KOPT-K1 (cell line): Measurements from ENCODE around the gene CCDC200.
"Not testable (repeated sequence)": the region's sequence is repeated elsewhere in the genome, so short reads cannot be mapped to it uniquely, and the experiment has no call there.

ENCODE experiments used
- H3K27ac ChIP-seq: fragments of 200-600 bp; sonication (generic); 2 replicates; pipeline ENCODE4 v1.5.1; 2016; ENCODE audit warnings: antibody characterized with exemption, mild to moderate bottlenecking, low read depth, low read length; ENCODE audit not compliant: poor library complexity, severe bottlenecking
- H3K36me3 ChIP-seq: fragments of 200-600 bp; sonication (generic); 2 replicates; pipeline ENCODE4 v1.5.1; 2017; ENCODE audit warnings: antibody characterized with exemption, mild to moderate bottlenecking, low read length, moderate library complexity; ENCODE audit not compliant: insufficient read depth
- H3K9me3 ChIP-seq: fragments of 200-600 bp; sonication (generic); 2 replicates; pipeline ENCODE4 v1.5.1; 2017; ENCODE audit warnings: antibody characterized with exemption, low read length, mild to moderate bottlenecking; ENCODE audit not compliant: insufficient read depth, poor library complexity, severe bottlenecking

Gene CCDC200

GRCh38 chr17:43200127-43200526 lies 28.3 kb downstream of the CCDC200 start:
- peaks cover 91% of the 10 kb centered on the region for H3K36me3 ChIP-seq
- no peaks in the 10 kb centered on the region for H3K9me3 ChIP-seq
- no peak overlapping the region for H3K27ac ChIP-seq

DNA sequence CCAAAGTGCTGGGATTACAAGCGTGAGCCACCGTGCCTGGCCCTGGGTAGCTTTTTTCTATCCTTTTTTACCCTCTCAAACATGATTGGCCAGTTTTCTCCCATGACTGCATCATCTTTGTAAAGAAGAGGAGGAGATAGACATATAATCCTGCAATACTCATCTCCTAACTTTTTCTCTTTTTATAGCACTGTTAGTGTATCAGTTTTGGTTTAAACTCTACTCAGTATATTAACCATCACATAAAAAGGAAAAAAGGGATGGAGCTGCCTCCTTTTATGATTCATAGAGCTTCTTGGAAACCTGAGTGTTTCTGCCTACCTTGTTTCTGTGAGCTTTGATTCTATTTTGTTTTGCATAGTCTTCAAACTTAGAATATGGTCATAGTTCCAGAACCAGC lies 28.8 kb downstream of the CCDC200 start:
- Histone ChIP-seq H3K36me3 (peaks cover 96% of the 10 kb centered on the region), H3K9me3 (no peaks in the 10 kb centered on the region), H3K27ac (no peak overlapping the region)

GRCh38 chr17:43193251-43193650 lies 35.2 kb downstream of the CCDC200 start:
- H3K27ac ChIP-seq: no peak overlapping the region
- peaks cover 92% of the 10 kb centered on the region for H3K36me3 ChIP-seq
- H3K9me3 ChIP-seq: no peaks in the 10 kb centered on the region

DNA sequence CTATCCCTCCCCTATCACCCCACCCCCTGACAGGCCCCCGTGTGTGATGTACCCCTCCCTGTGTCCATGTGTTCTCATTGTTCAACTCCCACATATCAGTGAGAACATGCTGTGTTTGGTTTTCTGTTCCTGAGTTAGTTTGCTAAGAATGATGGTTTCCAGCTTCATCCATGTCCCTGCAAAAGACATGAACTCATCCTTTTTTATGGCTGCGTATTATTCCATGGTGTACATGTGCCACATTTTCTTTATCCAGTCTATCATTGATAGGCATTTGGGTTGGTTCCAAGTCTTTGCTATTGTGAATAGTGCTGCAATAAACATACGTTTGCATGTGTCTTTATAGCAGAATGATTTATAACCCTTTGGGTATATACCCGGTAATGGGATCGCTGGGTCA lies 41.8 kb downstream of the CCDC200 start:
- not testable (repeated sequence) for H3K27ac ChIP-seq, H3K9me3 ChIP-seq
- peaks cover 48% of the 10 kb centered on the region for H3K36me3 ChIP-seq

DNA sequence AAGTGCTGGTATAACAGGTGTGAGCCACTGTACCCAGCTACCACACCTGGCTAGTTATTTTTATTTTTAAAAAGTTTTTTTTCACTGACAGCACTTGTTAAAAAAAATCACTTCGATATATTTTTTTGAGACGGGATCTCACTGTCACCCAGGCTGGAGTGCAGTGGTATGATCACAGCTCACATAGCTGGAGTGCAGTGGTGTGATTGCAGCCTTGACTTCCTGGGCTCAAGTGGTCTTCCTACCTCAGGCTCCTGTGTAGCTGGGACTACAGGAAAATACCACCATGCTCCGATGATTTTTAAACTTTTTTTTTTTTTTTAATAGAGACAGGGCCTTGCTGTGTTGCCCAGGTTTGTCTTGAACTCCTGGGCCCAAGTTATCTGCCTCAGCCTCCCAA lies 44.5 kb downstream of the CCDC200 start:
- H3K27ac ChIP-seq: no peak overlapping the region
- peaks cover 42% of the 10 kb centered on the region for H3K36me3 ChIP-seq
- no peaks in the 10 kb centered on the region for H3K9me3 ChIP-seq

DNA sequence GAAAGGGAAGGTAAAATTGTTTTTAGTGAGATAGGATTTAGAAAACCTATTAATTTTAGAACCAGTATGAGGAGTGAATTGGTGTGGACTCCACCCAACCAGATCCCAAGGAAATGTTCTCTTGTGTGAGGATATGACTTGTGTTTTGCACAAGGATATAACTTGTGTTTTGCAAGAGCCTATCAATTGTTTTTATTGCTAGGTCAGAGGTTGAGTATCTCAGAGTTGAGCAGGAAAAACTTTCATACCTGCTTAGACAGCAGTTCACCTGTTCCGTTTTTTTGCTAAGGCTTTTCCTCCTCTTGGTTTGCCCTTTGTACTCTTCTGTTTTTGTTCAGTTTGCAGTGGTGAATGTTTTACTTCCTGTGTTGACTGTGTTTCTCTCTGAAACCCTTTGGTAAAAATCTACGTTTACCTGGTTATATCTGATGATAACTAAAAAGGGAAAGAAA lies 52.3 kb downstream of the CCDC200 start:
- H3K27ac ChIP-seq: no peak overlapping the region
- H3K36me3 ChIP-seq: peaks cover 52% of the 10 kb centered on the region
- no peaks in the 10 kb centered on the region for H3K9me3 ChIP-seq

DNA sequence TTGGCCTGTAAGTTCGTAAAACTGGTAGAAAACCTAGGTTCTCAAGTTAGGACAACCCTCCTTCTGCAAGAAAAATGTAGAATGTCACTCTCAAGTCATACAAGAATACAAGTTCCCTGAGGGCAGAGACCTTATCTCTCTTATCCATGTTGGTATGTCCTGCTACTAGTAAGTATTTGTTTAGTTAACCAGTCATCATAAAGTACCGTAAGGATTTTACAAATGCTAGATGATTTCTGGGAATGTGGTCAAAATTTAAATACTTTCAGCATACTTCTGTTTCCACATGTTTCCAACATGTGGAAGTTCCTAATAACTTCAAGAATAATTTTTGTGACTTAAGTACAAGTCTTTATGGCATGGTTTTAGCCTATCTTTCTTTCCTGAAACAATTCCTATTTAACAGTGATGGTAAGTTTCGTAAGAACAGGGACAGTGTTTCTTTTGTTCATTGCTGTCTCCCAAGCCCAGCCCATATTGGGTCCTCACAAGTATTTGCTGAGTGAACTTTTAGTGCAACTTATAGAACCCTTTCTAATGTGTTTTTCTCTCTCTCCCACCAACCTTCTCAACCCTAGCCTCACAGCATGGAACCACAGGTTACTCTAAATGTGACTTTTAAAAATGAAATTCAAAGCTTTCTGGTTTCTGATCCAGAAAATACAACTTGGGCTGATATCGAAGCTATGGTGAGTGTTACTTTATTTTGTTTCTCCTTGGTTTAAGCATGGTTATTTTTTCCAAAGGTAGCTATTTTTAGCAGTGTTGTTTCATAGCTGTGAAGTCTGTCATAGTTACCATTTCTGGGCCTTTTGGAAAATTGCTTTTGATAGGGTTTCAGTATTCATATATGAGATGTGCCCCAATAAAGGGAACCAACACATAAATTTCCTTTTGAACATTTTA lies 53.0 kb downstream of the CCDC200 start:
- no peak overlapping the region for H3K27ac ChIP-seq
- H3K9me3 ChIP-seq: no peaks in the 10 kb centered on the region
- peaks cover 46% of the 10 kb centered on the region for H3K36me3 ChIP-seq

GRCh38 chr17:43171586-43172487 lies 56.6 kb downstream of the CCDC200 start:
- peak overlapping the region; percentile 78 for H3K27ac ChIP-seq
- H3K36me3 ChIP-seq: peaks cover 10% of the 10 kb centered on the region
- no peaks in the 10 kb centered on the region for H3K9me3 ChIP-seq
